A172 (cell line): ENCODE results near the gene FXR2. TPM values are rescaled to one million over a fixed set of nuclear protein-coding genes. Genes with fewer than 3 reads are reported as not detected.
"Not testable (repeated sequence)": the region's sequence is repeated elsewhere in the genome, so short reads cannot be mapped to it uniquely, and the experiment has no call there.

ENCODE experiments used
- DNase-seq: peaks from one replicate; pipeline ENCODE4 v3.0.0-alpha.2; 2015; ENCODE audit warnings: low spot score
- total RNA-seq: library from RNA; depleted of rRNA; stranded (reverse); fragments of >200 nt; shearing (Covaris generic); gene quantifications from 2 replicates; pipeline ENCODE4 v1.2.3, GENCODE V29; 2014

The FXR2 gene
- total RNA-seq, 1 experiment from 2014 or later, result 61.1 TPM

DNA sequence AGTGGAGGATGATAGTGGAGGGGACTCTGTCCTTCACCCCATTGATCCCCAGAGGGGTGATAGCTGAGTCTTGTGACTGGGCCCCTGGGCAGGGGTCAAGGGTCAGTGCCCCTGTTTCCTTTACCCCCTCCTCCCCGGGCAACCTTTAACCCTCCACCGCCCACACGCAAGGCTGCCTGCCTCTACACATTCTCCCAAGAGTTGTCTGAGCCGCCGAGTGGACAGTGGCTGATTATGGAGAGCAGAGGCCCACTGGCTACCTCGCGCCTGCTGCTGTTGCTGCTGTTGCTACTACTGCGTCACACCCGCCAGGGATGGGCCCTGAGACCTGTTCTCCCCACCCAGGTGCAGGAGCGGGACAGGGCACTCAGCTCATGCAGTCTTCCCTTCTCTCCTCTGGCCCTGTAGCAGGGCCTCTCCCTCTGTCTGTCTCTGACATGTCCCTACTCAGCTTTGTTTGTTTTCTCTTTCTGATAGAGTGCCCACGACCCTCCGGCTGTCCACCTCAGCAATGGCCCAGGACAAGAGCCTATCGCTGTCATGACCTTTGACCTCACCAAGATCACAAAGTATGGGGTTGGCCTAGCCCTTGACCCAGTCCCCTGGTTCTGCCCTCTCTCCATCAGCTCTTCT lies 15.4 kb upstream of the FXR2 start, which contains the start of gene SHBG:
SHBG (plus strand) TSS at position 197 of the 633 bp plus-strand sequence; CDS start at position 235, 38 bp downstream.
- no peak for DNase-seq

DNA sequence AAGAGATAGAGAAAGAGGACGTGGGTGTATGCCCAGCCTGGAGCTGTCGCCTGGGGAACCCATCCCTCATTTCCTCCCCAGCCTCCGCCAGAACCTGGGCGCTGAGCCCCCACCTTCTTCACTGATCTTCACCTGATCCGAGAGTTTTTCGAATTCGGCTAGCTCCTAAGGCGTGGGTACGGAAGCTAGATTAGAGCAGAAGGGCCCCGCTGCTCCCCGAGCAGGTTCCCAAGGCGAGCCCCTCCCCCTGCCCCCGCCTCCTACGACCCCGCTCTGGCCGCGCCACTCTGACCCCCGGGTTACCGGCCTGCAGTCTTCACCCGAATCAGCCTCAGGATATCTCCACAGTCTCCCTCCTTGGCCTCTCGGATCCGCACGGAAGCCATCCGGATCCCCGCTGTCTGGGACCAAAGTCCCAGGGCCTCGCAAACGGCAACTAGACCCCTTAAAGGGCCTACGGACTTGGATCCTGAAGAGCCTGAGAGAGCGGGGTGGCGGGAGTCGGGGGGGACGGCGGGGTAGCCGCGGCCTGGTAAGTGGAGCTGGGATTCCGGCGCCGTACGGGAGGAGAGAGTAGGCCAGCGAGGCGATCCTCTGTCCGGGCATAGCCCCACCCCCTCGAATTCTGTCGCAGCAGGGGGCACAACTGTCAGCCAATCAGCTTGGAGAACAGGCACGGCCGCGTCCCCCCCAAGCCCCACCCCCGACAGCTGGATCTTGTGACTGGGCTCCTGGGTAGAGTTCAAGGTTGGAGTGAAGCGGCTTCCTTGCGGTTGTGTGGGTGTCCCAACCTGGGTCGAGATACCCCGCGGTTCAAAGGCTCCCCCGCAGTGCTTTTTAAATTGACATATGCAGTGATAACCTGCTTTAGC lies 12.8 kb upstream of the FXR2 start, which contains the start of gene SAT2:
SAT2 (minus strand) TSS at position 572 of the 872 bp plus-strand sequence; CDS start at position 386, 186 bp downstream.
- peak; percentile 92 for DNase-seq

- no peak for DNase-seq
These were observed 12.2 kb upstream of the FXR2 start for GRCh38 chr17:7626956-7627249.

GRCh38 chr17:7626307-7626706 lies 11.6 kb upstream of the FXR2 start:
- DNase-seq, result no peak

DNA sequence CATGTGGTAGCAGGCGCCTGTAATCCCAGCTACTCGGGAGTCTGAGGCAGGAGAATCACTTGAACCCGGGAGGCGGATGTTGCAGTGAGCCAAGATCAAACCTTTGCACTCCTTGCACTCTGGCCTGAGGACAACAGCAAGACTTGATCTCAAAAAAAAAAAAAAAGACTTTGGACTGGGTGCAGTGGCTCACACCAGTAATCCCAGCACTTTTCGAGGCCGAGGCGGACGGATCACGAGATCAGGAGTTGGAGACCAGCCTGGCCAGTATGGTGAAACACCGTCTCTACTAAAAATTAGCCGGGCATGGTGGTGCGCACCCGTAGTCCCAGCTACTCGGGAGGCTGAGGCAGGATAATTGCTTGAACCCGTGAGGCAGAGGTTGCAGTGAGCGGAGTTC lies 11.1 kb upstream of the FXR2 start:
- DNase-seq, result not testable (repeated sequence)

GRCh38 chr17:7623661-7624060 lies 9.0 kb upstream of the FXR2 start:
- DNase-seq, result no peak

DNA sequence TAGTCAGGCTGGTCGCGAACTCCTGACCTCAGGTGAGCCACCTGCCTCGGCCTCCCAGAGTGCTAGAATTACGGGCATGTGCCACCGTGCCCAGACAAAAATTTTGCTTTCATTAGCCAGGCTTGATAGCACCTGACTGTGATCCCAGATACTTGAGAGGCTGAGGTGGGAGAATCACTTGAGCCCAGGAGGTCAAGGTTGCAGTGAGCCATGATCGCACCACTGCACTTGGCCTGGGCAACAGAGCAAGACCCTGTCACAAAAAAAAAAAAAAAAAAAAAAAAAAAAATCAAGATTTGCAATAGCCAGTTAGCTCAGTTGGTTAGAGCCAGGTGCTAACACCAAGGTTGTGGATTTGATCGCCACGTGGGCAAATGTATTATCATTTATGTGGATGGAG lies 6.1 kb upstream of the FXR2 start:
- no peak for DNase-seq

DNA sequence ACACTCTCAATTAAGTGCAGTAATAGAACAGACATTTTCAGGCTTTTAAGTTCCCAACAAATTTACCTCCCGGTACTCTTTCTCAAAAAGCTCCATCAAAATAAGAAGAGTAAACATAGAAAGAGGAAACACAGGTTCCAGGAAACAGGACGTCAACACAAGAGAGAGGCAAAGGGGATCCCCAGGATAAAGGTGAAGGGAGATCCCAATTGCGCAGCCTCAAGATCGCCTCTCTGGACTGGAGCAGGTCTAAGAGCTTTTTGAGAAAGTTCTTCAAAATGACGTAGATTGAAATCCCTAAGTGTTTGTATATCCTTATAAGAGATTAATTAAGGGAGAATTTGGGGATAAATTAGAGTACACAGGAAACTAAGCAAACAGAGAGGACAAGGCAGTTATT lies 3.9 kb upstream of the FXR2 start:
- no peak for DNase-seq

- no peak for DNase-seq
These were observed 609 bp upstream of the FXR2 start for GRCh38 chr17:7615265-7615747.

DNA sequence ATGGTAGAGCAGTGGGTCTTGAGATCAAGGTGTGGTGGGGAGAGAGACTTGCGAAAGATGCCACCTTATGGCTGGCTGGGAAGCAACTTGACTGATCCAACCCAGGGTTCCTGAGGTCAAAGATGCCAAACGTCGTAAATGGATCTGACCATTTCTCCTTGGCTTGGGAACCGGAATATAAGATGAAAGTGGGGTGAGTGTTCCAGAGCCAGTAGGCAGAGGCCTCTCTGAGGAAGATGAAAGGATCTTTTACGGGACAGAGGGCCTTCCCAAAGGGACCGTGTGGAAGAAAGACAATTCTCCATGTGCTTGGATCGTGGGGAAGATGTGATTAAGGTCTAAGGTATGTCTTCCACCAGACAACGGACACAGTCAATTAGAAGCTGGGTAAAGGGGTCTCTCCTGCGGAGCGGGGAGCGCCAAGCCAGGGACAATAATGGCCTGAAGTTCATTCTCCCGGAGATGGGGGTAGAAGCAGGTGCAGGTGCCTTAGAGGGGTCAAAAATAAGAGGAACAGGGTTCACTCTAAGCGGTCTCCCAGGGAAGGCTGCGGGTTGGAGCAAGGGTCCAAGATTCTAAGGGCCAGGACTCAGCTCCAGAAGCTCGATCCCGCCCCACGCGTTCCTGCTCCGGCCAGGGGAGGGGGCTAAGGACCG lies 800 bp downstream of the FXR2 start:
- peak; percentile 22 for DNase-seq

DNA sequence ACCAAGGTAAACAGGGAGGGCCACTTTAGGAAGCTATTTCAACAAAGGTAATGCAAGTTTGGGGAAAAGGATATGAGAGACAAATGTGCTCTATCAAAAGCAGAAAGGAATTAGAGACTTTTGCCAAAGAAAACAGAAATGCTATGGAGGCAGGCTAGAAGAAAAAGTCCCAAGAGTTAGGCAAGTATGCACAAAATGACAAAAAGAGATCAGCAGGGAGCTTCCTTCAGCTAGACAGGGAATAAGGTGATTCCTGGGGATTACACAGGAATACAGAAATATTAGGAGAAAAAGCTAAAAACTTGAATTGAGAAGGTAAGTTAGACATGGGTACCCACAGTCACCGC lies 2.4 kb downstream of the FXR2 start:
- no peak for DNase-seq

GRCh38 chr17:7611635-7612293 lies 2.9 kb downstream of the FXR2 start:
- no peak for DNase-seq

DNA sequence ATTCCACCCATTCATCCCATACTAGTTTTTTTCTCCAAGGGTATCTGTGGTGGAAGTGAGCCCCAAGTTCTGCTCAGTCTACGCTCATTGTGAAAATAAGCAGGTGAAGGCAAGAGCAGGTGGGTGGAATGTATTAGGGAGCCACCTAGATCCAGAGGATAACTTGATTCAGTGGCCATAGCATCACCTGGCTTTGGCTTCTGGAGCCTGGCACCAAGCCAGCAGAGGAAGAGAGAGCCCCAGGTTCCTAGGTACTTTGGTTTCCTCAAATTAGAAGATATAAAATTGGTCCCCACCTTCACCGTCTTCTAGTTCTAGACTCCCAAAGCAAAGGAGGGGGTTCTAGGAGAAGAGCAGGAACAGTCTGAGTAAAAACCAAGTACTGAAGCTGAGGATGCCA lies 4.1 kb downstream of the FXR2 start:
- no peak for DNase-seq

- no peak for DNase-seq
These were observed 8.4 kb downstream of the FXR2 start for GRCh38 chr17:7606280-7606679.

- DNase-seq, result not testable (repeated sequence)
These were observed 17.1 kb downstream of the FXR2 start for GRCh38 chr17:7597561-7597960.

DNA sequence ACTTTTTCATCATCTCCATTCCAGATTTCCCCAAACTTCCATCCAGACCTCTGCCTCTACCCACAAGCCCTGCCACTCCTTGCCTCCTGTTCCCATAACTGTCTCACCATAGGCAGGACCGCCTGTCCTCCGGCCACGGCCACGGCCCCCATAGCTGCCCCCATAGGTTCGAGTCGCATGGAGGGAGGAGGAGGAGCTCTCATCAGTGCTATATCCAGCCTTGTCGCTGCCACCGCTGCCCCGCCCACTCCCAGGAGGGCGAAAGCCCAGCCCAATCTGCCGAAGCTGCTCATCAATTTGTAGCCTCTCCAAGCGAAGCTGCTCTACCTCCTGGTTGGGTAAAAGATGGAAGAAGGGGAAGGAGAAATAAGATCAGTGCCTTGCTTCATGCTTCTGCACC lies 21.4 kb downstream of the FXR2 start:
- no peak for DNase-seq

- no peak for DNase-seq
These were observed 22.2 kb downstream of the FXR2 start for GRCh38 chr17:7592422-7593021.

DNA sequence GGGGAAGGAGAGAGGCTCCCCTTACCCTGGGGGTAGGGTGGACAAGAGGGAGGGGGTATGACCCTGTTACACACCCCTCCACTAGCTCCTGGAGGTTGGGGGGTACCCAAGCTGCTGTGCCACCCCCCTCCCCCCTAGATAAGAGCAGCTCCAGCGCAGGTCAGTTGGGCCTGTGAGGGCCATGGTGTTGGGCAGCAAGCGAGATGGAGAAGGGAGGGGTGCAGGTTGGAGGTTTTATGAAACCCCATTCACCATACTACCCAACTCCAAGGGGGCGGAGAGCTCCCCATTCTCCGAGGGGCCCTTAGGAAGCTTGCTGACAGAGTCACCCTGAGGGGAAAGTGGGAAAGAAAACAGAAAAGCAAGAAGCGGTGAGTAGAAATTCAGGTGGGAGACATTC lies 23.1 kb downstream of the FXR2 start:
- no peak for DNase-seq

DNA sequence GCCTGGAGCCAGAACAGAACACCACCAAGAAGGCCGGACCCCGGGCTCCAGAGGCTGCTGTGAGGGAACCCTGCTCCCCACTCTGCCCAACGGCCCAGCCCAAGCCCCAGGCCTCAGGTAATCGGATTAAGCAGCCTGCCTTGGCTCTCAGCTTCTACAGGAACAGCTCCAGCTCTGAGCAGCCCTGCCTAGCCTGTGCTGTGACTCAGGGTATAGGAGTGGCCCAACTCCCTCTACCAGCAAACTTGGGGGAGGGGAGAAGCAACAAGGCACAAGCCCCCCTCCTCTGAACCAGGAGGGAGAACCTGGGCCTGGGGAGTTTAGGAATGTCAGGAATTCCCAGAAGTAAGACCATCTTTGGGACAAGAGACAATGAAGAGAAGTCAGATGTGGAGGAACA lies 24.0 kb downstream of the FXR2 start:
- peak; percentile 78 for DNase-seq

DNA sequence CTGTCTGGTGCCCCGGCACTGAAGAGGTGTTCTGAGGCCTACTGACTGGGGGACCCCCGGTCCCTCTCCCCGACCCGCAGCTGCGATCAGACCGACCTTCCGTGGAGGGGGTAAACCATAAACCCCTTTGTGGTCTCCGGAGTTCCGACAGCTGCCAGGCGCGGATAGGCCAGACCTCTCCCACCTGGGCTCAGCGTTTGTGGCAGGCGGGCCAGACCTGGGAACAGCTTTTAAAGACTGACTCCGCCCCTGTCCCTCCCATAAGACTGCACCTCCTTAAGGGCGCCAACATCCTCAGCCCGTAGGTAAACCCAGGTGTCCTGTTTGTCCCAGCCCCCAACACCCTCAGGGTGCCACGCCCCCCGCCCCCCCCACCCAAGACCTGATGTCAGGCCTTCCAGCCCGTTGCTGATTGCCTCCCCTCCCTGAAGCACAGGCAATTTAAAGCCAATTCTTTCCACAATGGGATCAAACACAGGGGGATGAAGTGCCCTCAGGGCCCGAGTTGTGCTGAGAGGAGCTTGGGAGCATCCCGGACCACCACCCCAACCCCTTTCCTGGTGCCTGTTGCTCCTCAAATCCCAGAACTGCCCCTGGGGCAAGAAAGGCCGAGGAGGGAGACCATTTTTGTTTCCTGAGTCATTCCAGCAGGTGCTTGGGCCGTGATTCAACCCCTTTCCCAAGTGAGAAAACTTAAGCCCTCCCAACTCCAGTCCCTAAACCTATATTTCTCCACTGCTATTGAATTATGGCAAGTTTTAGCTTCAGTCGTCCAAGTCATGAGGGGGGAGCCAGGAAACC lies 24.6 kb downstream of the FXR2 start, which contains the start of gene SOX15:
SOX15 (minus strand) TSS at position 204 of the 801 bp plus-strand sequence. CDS start 418 bp downstream, outside the sequence.
- DNase-seq, result peak; percentile 73
